ENCODE measurements around the gene PPARA.

PPARA gene

GRCh38 chr22:46103181-46103580 lies 47.1 kb upstream of the PPARA start:
- Histone ChIP-seq H3K27me3 (ENCODE audit: insufficient read depth, low read length) (no peaks in the 10 kb centered on the region), H4K20me1 (ENCODE audit: insufficient read depth, low read length) (no peaks in the 10 kb centered on the region), H2AFZ (ENCODE audit: low read length) (no peak overlapping the region), H3K4me2 (ENCODE audit: low read length) (no peak overlapping the region), H3K4me1 (ENCODE audit: insufficient read depth, low read length, severe bottlenecking) (no peaks in the 10 kb centered on the region), H3F3A (ENCODE audit: insufficient read depth, low read length) (no peaks in the 10 kb centered on the region), H3K9me3 (ENCODE audit: low read length) (no peaks in the 10 kb centered on the region), H3K9ac (ENCODE audit: low read length) (no peak overlapping the region), H3K9me2 (ENCODE audit: low read depth, low read length) (no peaks in the 10 kb centered on the region), H3K36me3 (ENCODE audit: insufficient read depth, low read length) (peaks cover 39% of the 10 kb centered on the region), H3K27ac (ENCODE audit: low read depth, low read length, poor library complexity, severe bottlenecking) (no peak overlapping the region), H3K79me2 (ENCODE audit: insufficient read depth, low read length) (no peaks in the 10 kb centered on the region), H3K4me3 (ENCODE audit: low read depth, low read length, poor library complexity, severe bottlenecking) (no peak overlapping the region)
- TF ChIP-seq, protein P1, sequence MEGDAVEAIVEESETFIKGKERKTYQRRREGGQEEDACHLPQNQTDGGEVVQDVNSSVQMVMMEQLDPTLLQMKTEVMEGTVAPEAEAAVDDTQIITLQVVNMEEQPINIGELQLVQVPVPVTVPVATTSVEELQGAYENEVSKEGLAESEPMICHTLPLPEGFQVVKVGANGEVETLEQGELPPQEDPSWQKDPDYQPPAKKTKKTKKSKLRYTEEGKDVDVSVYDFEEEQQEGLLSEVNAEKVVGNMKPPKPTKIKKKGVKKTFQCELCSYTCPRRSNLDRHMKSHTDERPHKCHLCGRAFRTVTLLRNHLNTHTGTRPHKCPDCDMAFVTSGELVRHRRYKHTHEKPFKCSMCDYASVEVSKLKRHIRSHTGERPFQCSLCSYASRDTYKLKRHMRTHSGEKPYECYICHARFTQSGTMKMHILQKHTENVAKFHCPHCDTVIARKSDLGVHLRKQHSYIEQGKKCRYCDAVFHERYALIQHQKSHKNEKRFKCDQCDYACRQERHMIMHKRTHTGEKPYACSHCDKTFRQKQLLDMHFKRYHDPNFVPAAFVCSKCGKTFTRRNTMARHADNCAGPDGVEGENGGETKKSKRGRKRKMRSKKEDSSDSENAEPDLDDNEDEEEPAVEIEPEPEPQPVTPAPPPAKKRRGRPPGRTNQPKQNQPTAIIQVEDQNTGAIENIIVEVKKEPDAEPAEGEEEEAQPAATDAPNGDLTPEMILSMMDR (IDR thresholded peaks at IDR 0.05; ENCODE audit: low read length), result no peak
- TF ChIP-seq EZH2 (IDR thresholded peaks at IDR 0.05; ENCODE audit: borderline replicate concordance, low read length), result no peak

- TF ChIP-seq, protein P1 (IDR thresholded peaks at IDR 0.05; ENCODE audit: low read length), result no peak
- no peak for TF ChIP-seq EZH2 (IDR thresholded peaks at IDR 0.05; ENCODE audit: borderline replicate concordance, low read length)
- Histone ChIP-seq H3K27me3 (ENCODE audit: insufficient read depth, low read length) (no peaks in the 10 kb centered on the region), H3K4me3 (ENCODE audit: low read depth, low read length, poor library complexity, severe bottlenecking) (no peak overlapping the region), H3K36me3 (ENCODE audit: insufficient read depth, low read length) (peaks cover 35% of the 10 kb centered on the region), H3K4me2 (ENCODE audit: low read length) (no peak overlapping the region), H3K4me1 (ENCODE audit: insufficient read depth, low read length, severe bottlenecking) (no peaks in the 10 kb centered on the region), H3K9me2 (ENCODE audit: low read depth, low read length) (no peaks in the 10 kb centered on the region), H3K79me2 (ENCODE audit: insufficient read depth, low read length) (no peaks in the 10 kb centered on the region), H3K27ac (ENCODE audit: low read depth, low read length, poor library complexity, severe bottlenecking) (no peak overlapping the region), H3K9me3 (ENCODE audit: low read length) (no peaks in the 10 kb centered on the region), H2AFZ (ENCODE audit: low read length) (no peak overlapping the region), H3F3A (ENCODE audit: insufficient read depth, low read length) (no peaks in the 10 kb centered on the region), H4K20me1 (ENCODE audit: insufficient read depth, low read length) (no peaks in the 10 kb centered on the region), H3K9ac (ENCODE audit: low read length) (no peak overlapping the region)
Observed at GRCh38 chr22:46103664-46104063, 46.7 kb upstream of the PPARA start.

- H4K20me1 ChIP-seq (ENCODE audit: insufficient read depth, low read length), result no peaks in the 10 kb centered on the region
- TF ChIP-seq, protein P1 (IDR thresholded peaks at IDR 0.05; ENCODE audit: low read length), result no peak
- no peak for TF ChIP-seq EZH2 (IDR thresholded peaks at IDR 0.05; ENCODE audit: borderline replicate concordance, low read length)
- no peaks in the 10 kb centered on the region for H3K4me1 ChIP-seq (ENCODE audit: insufficient read depth, low read length, severe bottlenecking)
- H3K4me3 ChIP-seq (ENCODE audit: low read depth, low read length, poor library complexity, severe bottlenecking), result no peak overlapping the region
- no peaks in the 10 kb centered on the region for H3K79me2 ChIP-seq (ENCODE audit: insufficient read depth, low read length)
- no peaks in the 10 kb centered on the region for H3F3A ChIP-seq (ENCODE audit: insufficient read depth, low read length)
- no peak overlapping the region for H2AFZ ChIP-seq (ENCODE audit: low read length)
- H3K27ac ChIP-seq (ENCODE audit: low read depth, low read length, poor library complexity, severe bottlenecking), result no peak overlapping the region
- peaks cover 30% of the 10 kb centered on the region for H3K36me3 ChIP-seq (ENCODE audit: insufficient read depth, low read length)
- no peaks in the 10 kb centered on the region for H3K9me3 ChIP-seq (ENCODE audit: low read length)
- H3K4me2 ChIP-seq (ENCODE audit: low read length), result no peak overlapping the region
- H3K27me3 ChIP-seq (ENCODE audit: insufficient read depth, low read length), result no peaks in the 10 kb centered on the region
- no peaks in the 10 kb centered on the region for H3K9me2 ChIP-seq (ENCODE audit: low read depth, low read length)
- no peak overlapping the region for H3K9ac ChIP-seq (ENCODE audit: low read length)
Observed at GRCh38 chr22:46104170-46104880, 46.0 kb upstream of the PPARA start.

Data from OCI-LY1 (cell line).